GM12878 (cell line): ENCODE data around the gene ITGBL1.

Experiments used
- CBFB ChIP-seq: IDR thresholded peaks from 2 replicates; pipeline ENCODE4 v1.6.1; 2016; ENCODE audit warnings: antibody characterized with exemption, low read depth
- POLR2A ChIP-seq: IDR thresholded peaks from 2 replicates; pipeline ENCODE4 v1.6.1; 2011; ENCODE audit warnings: low read depth, mild to moderate bottlenecking, low read length

GRCh38 chr13:101648766-101649487 is 196.5 kb downstream of the ITGBL1 start:
- TF ChIP-seq CBFB (no peak), POLR2A (no peak)
